HepG2 (cell line): ENCODE data around the gene ZNF674. TPM values are rescaled to one million over a fixed set of nuclear protein-coding genes. Genes with fewer than 3 reads are reported as not detected.

Experiments used
- ARNT2 ChIP-seq: sonication (generic); formaldehyde crosslinking; IDR thresholded peaks from 2 replicates; pipeline ENCODE4 v1.8.0; 2022; ENCODE audit warnings: mild to moderate bottlenecking, low read depth, missing genetic modification reagents, moderate library complexity
- HNF1B ChIP-seq: sonication (generic); formaldehyde crosslinking; IDR thresholded peaks from 2 replicates; pipeline ENCODE4 v1.5.1; 2020; ENCODE audit warnings: mild to moderate bottlenecking, moderate library complexity, missing genetic modification reagents
- PAF1 ChIP-seq: IDR thresholded peaks from 2 replicates; pipeline ENCODE4 v1.6.1; 2016; ENCODE audit warnings: missing genetic modification reagents, missing compliant biosample characterization
- RARG ChIP-seq: sonication (generic); formaldehyde crosslinking; IDR thresholded peaks from 2 replicates; pipeline ENCODE4 v1.4.0; 2020; ENCODE audit warnings: low read depth, mild to moderate bottlenecking, missing genetic modification reagents
- TFE3 ChIP-seq: IDR thresholded peaks from 2 replicates; pipeline ENCODE4 v1.6.1; 2016
- THAP8 ChIP-seq: sonication (generic); formaldehyde crosslinking; IDR thresholded peaks from 2 replicates; pipeline ENCODE4 v1.5.1; 2020; ENCODE audit warnings: missing genetic modification reagents, mild to moderate bottlenecking, borderline replicate concordance
- ZBTB25 ChIP-seq: IDR thresholded peaks from 2 replicates; pipeline ENCODE4 v1.6.1; 2018; ENCODE audit warnings: missing genetic modification reagents
- ZIK1 ChIP-seq: sonication (generic); formaldehyde crosslinking; IDR thresholded peaks from 2 replicates; pipeline ENCODE4 v1.5.0; 2020; ENCODE audit warnings: mild to moderate bottlenecking, low read depth, missing genetic modification reagents, borderline replicate concordance
- ZNF841 ChIP-seq: sonication (generic); formaldehyde crosslinking; IDR thresholded peaks from 2 replicates; pipeline ENCODE4 v1.8.1; 2023; ENCODE audit warnings: missing genetic modification reagents, borderline replicate concordance
- polyA plus RNA-seq, 8 experiments: library from polyadenylated mRNA; depleted of rRNA in 3 of 8; stranded (reverse) in 7 of 8; unstranded in 1 of 8; fragments of >200 nt; fragmentation: Illumina TruSeq in 4 of 8; extraction: Trizol in 4 of 8; gene quantifications; 2 replicates each; pipeline versions ENCODE4 v1.2.1 to v1.2.3, GENCODE V29; 2011 to 2016; ENCODE audit warnings: low read depth in 4 of 8, missing spikeins in 1 of 8, mixed read lengths in 1 of 8; ENCODE audit not compliant: insufficient read depth in 1 of 8
- total RNA-seq, 5 experiments: library from RNA; depleted of rRNA; stranded (reverse); fragments of >200 nt; fragmentation: Illumina TruSeq; extraction: Trizol; gene quantifications; 2 replicates each; pipeline ENCODE4 v1.2.3, GENCODE V29; 2016; ENCODE audit warnings: low read depth in 1 of 5

Gene ZNF674
- total and polyA plus RNA-seq, 2 of the 13 experiments (the other 11 are each of a cell fraction or from before 2014, with no cell fraction given), result 2.9 to 3.5 TPM

GRCh38 chrX:46573892-46574773, 28.9 kb upstream of the ZNF674 start (continued):
- no peak for TF ChIP-seq ZBTB25 (CRISPR knock-in tag)
- TF ChIP-seq ARNT2, result no peak
- TF ChIP-seq ZNF841 (CRISPR knock-in tag), result no peak
- no peak for TF ChIP-seq ZIK1 (CRISPR knock-in tag)
- TF ChIP-seq PAF1, result no peak
- no peak for TF ChIP-seq TFE3 (CRISPR knock-in tag)
- no peak for TF ChIP-seq RARG (CRISPR knock-in tag)
- TF ChIP-seq HNF1B (CRISPR knock-in tag), result 0 out of 2 replicates have a peak, but pooled peaks have one; percentile 44
- TF ChIP-seq THAP8 (CRISPR knock-in tag), result no peak
